AG04450 (cell line): ENCODE measurements around the gene TNFAIP8L1. TPM values are rescaled to one million over a fixed set of nuclear protein-coding genes. Genes with fewer than 3 reads are reported as not detected.

Experiments used
- CTCF ChIA-PET: fragments of 300-600, 350-600 bp; formaldehyde crosslinking; extraction: SDS; loops from one replicate; lab custom pipeline; 2022; ENCODE audit warnings: antibody characterized with exemption, inconsistent platforms; lab: Charles Lee
- POLR2A ChIA-PET: fragments of 350-600 bp; formaldehyde crosslinking; extraction: SDS; loops from one replicate; lab custom pipeline; 2021; ENCODE audit warnings: antibody characterized with exemption, inconsistent platforms; lab: Yijun Ruan, JAX
- DNase-seq: peaks from one replicate; pipeline ENCODE4 v3.0.0-alpha.2; 2011; ENCODE audit warnings: low read depth, low spot score
- H3K27ac ChIP-seq: one replicate; pipeline ENCODE4 v1.5.1; 2012; ENCODE audit warnings: low read depth, low read length, control low read depth
- H3K27me3 ChIP-seq: one replicate; pipeline ENCODE4 v1.6.0; 2012; ENCODE audit warnings: low read length; ENCODE audit not compliant: control insufficient read depth, insufficient read depth
- H3K4me3 ChIP-seq: 2 replicates; pipeline ENCODE4 v1.5.1; 2011; ENCODE audit warnings: mild to moderate bottlenecking, low read depth, low read length, control low read depth
- H3K9me3 ChIP-seq: 2 replicates; pipeline ENCODE4 v1.5.1; 2012; ENCODE audit warnings: low read length; ENCODE audit not compliant: control insufficient read depth, insufficient read depth
- polyA plus RNA-seq: library from polyadenylated mRNA; depleted of rRNA; stranded (reverse); fragments of >200 nt; gene quantifications from 2 replicates; pipeline ENCODE4 v1.2.3, GENCODE V29; 2011
- TF ChIP-seq, protein P1 (sequence below): IDR thresholded peaks from 2 replicates; pipeline ENCODE4 v1.5.1; 2011; ENCODE audit warnings: low read depth, low read length, control low read depth, inconsistent platforms

The TNFAIP8L1 gene
- polyA plus RNA-seq, 1 experiment: 4.1 TPM

DNA sequence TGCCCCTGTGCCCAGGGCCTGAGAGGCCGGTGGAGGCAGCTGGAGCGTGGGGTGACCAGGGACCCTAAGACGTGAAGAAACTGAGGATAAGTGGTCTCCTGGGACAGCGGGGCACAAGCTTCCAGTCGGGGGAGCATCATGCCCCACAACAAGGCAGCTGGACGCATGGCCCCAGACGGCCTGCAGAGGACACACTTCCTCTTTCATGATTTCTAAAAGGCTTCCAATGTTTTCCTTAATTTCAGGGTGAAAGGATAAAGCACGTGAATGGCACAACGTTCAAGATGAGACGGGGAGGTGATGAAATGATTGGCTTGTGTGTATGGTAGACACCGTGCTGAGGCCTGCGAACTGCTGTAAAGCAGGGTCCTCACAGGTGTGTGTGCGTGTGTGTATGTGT is 51.0 kb downstream of the TNFAIP8L1 start:
- Histone ChIP-seq H3K4me3 (no peak overlapping the region), H3K9me3 (no peaks in the 10 kb centered on the region), H3K27ac (no peak overlapping the region), H3K27me3 (no peaks in the 10 kb centered on the region)
- no peak for DNase-seq
- TF ChIP-seq, protein P1, sequence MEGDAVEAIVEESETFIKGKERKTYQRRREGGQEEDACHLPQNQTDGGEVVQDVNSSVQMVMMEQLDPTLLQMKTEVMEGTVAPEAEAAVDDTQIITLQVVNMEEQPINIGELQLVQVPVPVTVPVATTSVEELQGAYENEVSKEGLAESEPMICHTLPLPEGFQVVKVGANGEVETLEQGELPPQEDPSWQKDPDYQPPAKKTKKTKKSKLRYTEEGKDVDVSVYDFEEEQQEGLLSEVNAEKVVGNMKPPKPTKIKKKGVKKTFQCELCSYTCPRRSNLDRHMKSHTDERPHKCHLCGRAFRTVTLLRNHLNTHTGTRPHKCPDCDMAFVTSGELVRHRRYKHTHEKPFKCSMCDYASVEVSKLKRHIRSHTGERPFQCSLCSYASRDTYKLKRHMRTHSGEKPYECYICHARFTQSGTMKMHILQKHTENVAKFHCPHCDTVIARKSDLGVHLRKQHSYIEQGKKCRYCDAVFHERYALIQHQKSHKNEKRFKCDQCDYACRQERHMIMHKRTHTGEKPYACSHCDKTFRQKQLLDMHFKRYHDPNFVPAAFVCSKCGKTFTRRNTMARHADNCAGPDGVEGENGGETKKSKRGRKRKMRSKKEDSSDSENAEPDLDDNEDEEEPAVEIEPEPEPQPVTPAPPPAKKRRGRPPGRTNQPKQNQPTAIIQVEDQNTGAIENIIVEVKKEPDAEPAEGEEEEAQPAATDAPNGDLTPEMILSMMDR: no peak
- ChIA-PET CTCF (no interaction called here), POLR2A (interaction anchor here (0.6 to 0.9 kb wide), 2 partner anchors 23 to 101 kb away, joined by 3 to 5 read pairs; partner anchors contain the start of gene FEM1A)

DNA sequence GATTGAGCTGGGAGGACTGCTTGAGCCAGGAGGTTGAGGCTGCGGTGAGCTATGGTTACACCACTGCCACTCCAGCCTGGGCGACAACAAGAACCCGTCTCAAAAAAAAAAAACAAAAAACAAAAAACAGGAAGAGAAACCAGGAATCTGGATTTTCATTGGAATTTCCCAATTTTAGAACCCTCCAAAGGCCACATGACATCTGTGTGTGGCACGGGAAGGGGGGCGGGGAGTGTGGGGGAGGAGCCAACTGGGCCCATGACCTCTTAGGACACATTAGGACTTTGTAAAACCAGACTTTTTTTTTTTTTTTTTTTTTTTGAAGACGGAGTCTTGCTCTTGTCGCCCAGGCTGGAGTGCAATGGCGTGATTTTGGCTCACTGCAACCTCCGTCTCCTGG is 52.1 kb downstream of the TNFAIP8L1 start:
- H3K9me3 ChIP-seq: no peaks in the 10 kb centered on the region
- CTCF ChIA-PET: no interaction called here
- no peak overlapping the region for H3K4me3 ChIP-seq
- no peaks in the 10 kb centered on the region for H3K27me3 ChIP-seq
- TF ChIP-seq, protein P1: no peak
- POLR2A ChIA-PET: no interaction called here
- no peak overlapping the region for H3K27ac ChIP-seq
- DNase-seq: no peak

DNA sequence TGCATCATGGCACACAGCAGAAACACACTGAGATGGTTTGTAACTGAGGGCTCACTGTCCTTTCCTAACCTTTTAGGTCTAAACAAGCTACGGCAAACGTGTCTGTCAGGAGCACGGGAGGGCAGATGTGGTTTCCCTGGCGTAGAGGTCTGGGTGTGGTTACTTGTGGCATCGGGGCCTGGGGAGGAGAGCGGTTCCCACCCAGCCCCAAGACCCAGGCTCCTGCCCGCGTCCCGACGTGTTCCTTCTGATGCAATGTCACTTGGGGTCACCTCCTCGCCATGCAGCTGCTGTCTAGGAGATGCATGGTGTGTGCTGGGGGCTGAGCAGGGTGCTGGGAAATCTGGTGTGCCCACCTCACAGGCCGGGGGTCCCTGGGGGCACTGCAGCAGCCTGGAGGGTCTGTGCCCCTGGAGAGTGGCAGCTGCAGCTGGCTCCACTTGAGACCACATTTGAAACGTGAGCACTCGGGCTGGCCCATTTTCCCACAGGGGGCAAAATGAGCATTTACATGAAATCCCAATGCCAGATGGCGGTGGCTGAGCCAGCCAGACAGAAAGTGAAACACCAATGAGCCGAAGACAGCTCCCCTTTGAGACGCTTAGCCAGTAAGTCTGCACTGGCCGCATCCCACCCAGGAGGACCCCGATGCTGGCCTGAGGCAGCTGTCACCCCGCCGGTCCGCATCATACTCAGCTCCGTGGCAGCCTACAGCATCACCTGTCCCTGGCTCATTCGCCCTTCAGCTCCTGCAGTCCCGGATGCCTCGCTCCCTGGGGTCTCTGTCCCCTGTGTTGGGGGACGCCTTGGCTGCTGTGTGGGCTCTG is 53.1 kb downstream of the TNFAIP8L1 start:
- Histone ChIP-seq H3K4me3 (no peak overlapping the region), H3K27ac (no peak overlapping the region), H3K9me3 (no peaks in the 10 kb centered on the region), H3K27me3 (no peaks in the 10 kb centered on the region)
- DNase-seq: no peak
- CTCF ChIA-PET: interaction anchor here (1.1 kb wide), 1 partner anchor 99 kb away, joined by 3 read pairs; the partner anchor contains the start of gene FEM1A
- TF ChIP-seq, protein P1: no peak
- POLR2A ChIA-PET: interaction anchor here (0.6 kb wide), 1 partner anchor 131 kb away, joined by 3 read pairs; no protein-coding TSS in a partner anchor

DNA sequence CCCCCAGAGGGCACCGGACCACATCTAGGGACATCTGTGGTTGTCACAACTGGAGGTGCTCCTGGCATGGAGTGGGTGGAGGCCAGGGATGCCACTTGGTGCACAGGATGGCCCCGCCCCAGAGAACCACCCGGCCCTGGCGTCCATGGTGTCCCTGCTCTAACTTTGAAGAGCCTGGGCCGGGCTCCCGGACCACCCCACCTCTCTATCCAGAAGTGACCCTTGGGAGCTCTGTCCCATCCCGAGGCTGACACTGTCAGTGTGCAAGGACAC is 53.7 kb downstream of the TNFAIP8L1 start:
- Histone ChIP-seq H3K27ac (no peak overlapping the region), H3K27me3 (no peaks in the 10 kb centered on the region), H3K4me3 (no peak overlapping the region), H3K9me3 (no peaks in the 10 kb centered on the region)
- TF ChIP-seq, protein P1: no peak
- no peak for DNase-seq
- ChIA-PET CTCF (no interaction called here), POLR2A (interaction anchor here (0.6 kb wide), 1 partner anchor 131 kb away, joined by 3 read pairs; no protein-coding TSS in a partner anchor)

DNA sequence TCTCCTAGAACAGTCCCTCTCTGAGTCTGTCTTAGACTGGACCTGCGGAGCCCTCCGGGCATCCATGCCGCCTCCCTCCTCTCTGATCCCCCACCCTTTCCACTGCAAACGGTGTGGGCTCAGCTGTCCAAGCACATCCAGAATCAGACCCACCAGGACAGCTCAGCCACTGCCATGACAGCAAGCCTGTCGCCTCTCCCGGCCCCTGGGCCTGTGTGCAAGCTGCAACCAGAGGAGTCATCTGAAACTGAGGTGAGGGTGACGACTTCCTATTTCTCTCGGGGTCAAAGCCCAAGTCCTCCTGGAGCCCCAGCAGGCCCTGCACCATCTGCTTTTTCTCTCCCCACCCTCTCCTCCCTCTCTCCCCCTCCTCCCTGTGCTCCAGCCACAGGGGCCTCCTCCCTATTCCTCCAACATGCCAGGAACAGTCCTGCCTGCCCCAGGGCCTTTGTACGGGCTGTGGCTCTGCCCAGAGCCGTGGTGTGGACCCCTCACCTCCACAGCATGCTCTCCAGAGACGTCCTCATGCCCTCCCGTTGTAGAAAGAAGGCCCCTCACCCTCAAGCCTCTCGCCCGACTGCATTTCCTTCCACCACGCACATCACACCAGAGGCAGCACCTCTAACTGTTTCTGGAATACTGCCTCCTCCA is 54.3 kb downstream of the TNFAIP8L1 start:
- H3K27me3 ChIP-seq: no peaks in the 10 kb centered on the region
- peak overlapping the region; percentile 87 for H3K27ac ChIP-seq
- no peaks in the 10 kb centered on the region for H3K9me3 ChIP-seq
- ChIA-PET POLR2A (no interaction called here), CTCF (no interaction called here)
- TF ChIP-seq, protein P1: no peak
- no peak overlapping the region for H3K4me3 ChIP-seq
- DNase-seq: no peak
